HG03097 (cell line): ENCODE results near the gene EFHC1.
A peak's percentile ranks its signal among the peaks of the same experiment; 100 is the strongest.

ENCODE experiments used
- ATAC-seq: cut with Tn5 transposase; IDR thresholded peaks from one replicate; pipeline ENCODE4 v1.9.1; 2021; ENCODE audit not compliant: unreplicated experiment, low FRiP score

Gene EFHC1

GRCh38 chr6:52516269-52516668, 96.1 kb downstream of the EFHC1 start:
- no peak for ATAC-seq

- ATAC-seq = no peak
Observed at GRCh38 chr6:52516943-52517342, 96.8 kb downstream of the EFHC1 start.

- ATAC-seq = no peak
Observed at GRCh38 chr6:52517502-52518278, 97.5 kb downstream of the EFHC1 start.

GRCh38 chr6:52518279-52518945, 98.3 kb downstream of the EFHC1 start:
- no peak for ATAC-seq

- no peak for ATAC-seq
Observed at GRCh38 chr6:52519618-52520017, 99.5 kb downstream of the EFHC1 start.

- no peak for ATAC-seq
Observed at GRCh38 chr6:52522151-52522626, 102.0 kb downstream of the EFHC1 start.

GRCh38 chr6:52522655-52523054, 102.5 kb downstream of the EFHC1 start:
- ATAC-seq = no peak

GRCh38 chr6:52523378-52524142, 103.4 kb downstream of the EFHC1 start:
- ATAC-seq = no peak

GRCh38 chr6:52524918-52525317, 104.8 kb downstream of the EFHC1 start:
- ATAC-seq = no peak

- no peak for ATAC-seq
Observed at GRCh38 chr6:52526634-52527033, 106.5 kb downstream of the EFHC1 start.

- ATAC-seq = no peak
Observed at GRCh38 chr6:52527436-52527835, 107.3 kb downstream of the EFHC1 start.

- ATAC-seq = no peak
Observed at GRCh38 chr6:52529311-52529710, 109.2 kb downstream of the EFHC1 start.

- no peak for ATAC-seq
Observed at GRCh38 chr6:52530351-52530750, 110.2 kb downstream of the EFHC1 start.

GRCh38 chr6:52531396-52531795, 111.3 kb downstream of the EFHC1 start:
- no peak for ATAC-seq

GRCh38 chr6:52531834-52532233, 111.7 kb downstream of the EFHC1 start:
- ATAC-seq = no peak

- no peak for ATAC-seq
Observed at GRCh38 chr6:52532457-52532856, 112.3 kb downstream of the EFHC1 start.

- no peak for ATAC-seq
Observed at GRCh38 chr6:52533491-52533890, 113.3 kb downstream of the EFHC1 start.

- no peak for ATAC-seq
Observed at GRCh38 chr6:52534363-52534762, 114.2 kb downstream of the EFHC1 start.

GRCh38 chr6:52534966-52535390, 114.8 kb downstream of the EFHC1 start:
- peak; percentile 40 for ATAC-seq

- no peak for ATAC-seq
Observed at GRCh38 chr6:52535711-52536423, 115.7 kb downstream of the EFHC1 start.
